ENCODE results near the gene CABP1. TPM values are rescaled to one million over a fixed set of nuclear protein-coding genes. Genes with fewer than 3 reads are reported as not detected.

CABP1 gene
- total RNA-seq, 1 experiment from 2014 or later, result 1.2 TPM

DNA sequence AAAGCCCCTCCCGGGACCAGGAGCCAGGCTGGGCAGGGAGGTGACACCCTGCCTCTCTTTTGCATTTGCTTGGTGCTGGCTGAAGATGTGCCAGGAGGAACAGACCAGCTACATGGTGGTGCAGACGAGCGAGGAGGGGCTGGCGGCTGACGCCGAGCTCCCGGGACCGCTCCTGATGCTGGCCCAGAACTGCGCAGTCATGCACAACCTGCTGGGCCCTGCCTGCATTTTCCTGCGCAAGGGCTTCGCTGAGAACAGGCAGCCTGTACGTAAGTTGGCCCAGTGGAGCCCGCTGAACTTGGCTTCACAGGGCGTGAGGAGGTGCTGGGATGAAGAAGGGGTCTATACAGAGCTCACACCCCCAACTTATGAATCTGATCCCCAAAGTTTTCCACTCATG lies 15.6 kb downstream of the CABP1 start:
- CTCF ChIA-PET, result no interaction called here
- no peaks in the 10 kb centered on the region for H3K27me3 ChIP-seq (replicated peaks; ENCODE audit: insufficient read depth, low read depth, low read length, poor library complexity)
- intact Hi-C loops (cut with micrococcal nuclease; ENCODE audit: unreplicated experiment), result no loop called here
- H3K27ac ChIP-seq (ENCODE audit: low read depth, low read length, poor library complexity, severe bottlenecking), result no peak overlapping the region
- no peaks in the 10 kb centered on the region for H3K36me3 ChIP-seq (ENCODE audit: insufficient read depth, low read length, poor library complexity, severe bottlenecking)
- peaks cover 10% of the 10 kb centered on the region for H3K4me1 ChIP-seq (ENCODE audit: insufficient read depth, low read length, poor library complexity, severe bottlenecking)
- POLR2A ChIA-PET (ENCODE audit: low non-redundant PET), result no interaction called here
- no peak for DNase-seq (ENCODE audit: low spot score)
- H3K4me3 ChIP-seq (ENCODE audit: low read depth, low read length, poor library complexity, severe bottlenecking), result no peak overlapping the region
- TF ChIP-seq CTCF (conservative IDR thresholded peaks at IDR 0.05; ENCODE audit: low read depth, low read length), result no peak
- no peak for TF ChIP-seq EZH2 (IDR thresholded peaks at IDR 0.05; ENCODE audit: borderline replicate concordance, low read depth, low read length, poor library complexity, severe bottlenecking)
- H3K9me3 ChIP-seq (ENCODE audit: low read depth, low read length, poor library complexity, severe bottlenecking), result no peaks in the 10 kb centered on the region
- no TSS peak for BruUV-seq (replicated peaks)

DNA sequence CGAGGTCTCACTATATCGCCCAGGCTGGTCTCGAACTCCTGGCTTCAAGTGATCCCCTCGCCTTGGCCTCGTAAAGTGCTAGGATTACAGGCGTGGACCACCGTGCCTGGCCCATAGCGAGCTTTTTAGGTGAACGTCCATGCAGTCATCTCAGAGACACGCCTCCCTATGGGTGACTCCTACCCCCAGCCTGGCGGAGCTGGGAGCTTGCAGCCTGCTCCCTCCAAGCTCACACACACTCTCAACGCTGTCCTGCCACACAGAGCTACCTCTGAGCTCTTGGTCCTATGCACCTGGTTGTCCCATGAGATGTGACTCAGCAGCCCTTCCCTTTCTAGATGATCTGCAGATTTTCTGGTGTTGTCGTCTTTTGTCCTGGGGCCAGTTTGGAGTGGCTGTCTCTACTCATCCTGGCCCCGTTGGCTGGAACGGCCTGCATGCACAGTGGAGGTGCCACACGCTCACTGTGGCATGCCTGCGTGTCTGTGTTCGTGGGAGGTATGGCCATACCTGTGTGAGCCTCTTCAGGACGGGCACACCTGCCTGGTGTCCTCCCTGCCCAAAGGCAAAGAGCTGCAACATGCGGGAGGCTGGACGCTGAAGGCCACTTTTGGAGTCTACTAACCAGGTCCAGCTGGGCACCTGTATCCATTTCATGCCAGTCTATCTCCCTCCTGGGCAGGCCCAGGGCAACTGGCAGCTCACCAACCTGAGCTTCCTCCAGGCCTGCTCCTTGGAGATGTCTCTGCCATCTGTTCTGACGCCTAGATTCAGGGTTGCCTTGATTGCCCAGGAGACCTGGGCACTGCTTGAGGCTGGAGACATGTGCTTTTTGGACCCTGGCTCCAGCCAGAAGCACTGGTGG lies 18.1 kb downstream of the CABP1 start:
- CTCF ChIA-PET, result interaction anchor here (2.6 kb wide), 1 partner anchor 9 kb away, joined by 11 read pairs; no protein-coding TSS in a partner anchor
- TF ChIP-seq CTCF (conservative IDR thresholded peaks at IDR 0.05; ENCODE audit: low read depth, low read length) (no peak), EZH2 (IDR thresholded peaks at IDR 0.05; ENCODE audit: borderline replicate concordance, low read depth, low read length, poor library complexity, severe bottlenecking) (no peak)

GRCh38 chr12:120659151-120659525 lies 18.7 kb downstream of the CABP1 start:
- H3K4me1 ChIP-seq (ENCODE audit: insufficient read depth, low read length, poor library complexity, severe bottlenecking), result no peaks in the 10 kb centered on the region
- intact Hi-C loops (cut with micrococcal nuclease; ENCODE audit: unreplicated experiment), result no loop called here
- H3K27ac ChIP-seq (ENCODE audit: low read depth, low read length, poor library complexity, severe bottlenecking), result no peak overlapping the region
- POLR2A ChIA-PET (ENCODE audit: low non-redundant PET), result no interaction called here
- DNase-seq (ENCODE audit: low spot score), result no peak
- H3K27me3 ChIP-seq (replicated peaks; ENCODE audit: insufficient read depth, low read depth, low read length, poor library complexity), result no peaks in the 10 kb centered on the region
- BruUV-seq (replicated peaks), result no TSS peak
- CTCF ChIA-PET, result interaction anchor here (2.6 kb wide), 1 partner anchor 10 kb away, joined by 11 read pairs; no protein-coding TSS in a partner anchor
- no peaks in the 10 kb centered on the region for H3K36me3 ChIP-seq (ENCODE audit: insufficient read depth, low read length, poor library complexity, severe bottlenecking)
- H3K4me3 ChIP-seq (ENCODE audit: low read depth, low read length, poor library complexity, severe bottlenecking), result no peak overlapping the region
- H3K9me3 ChIP-seq (ENCODE audit: low read depth, low read length, poor library complexity, severe bottlenecking), result no peaks in the 10 kb centered on the region
- no peak for TF ChIP-seq CTCF (conservative IDR thresholded peaks at IDR 0.05; ENCODE audit: low read depth, low read length)
- no peak for TF ChIP-seq EZH2 (IDR thresholded peaks at IDR 0.05; ENCODE audit: borderline replicate concordance, low read depth, low read length, poor library complexity, severe bottlenecking)

More for the DNA sequence above, 18.1 kb downstream of the CABP1 start:
- H3K9me3 ChIP-seq (ENCODE audit: low read depth, low read length, poor library complexity, severe bottlenecking), result no peaks in the 10 kb centered on the region
- no peaks in the 10 kb centered on the region for H3K4me1 ChIP-seq (ENCODE audit: insufficient read depth, low read length, poor library complexity, severe bottlenecking)
- intact Hi-C loops (cut with micrococcal nuclease; ENCODE audit: unreplicated experiment), result no loop called here
- H3K27ac ChIP-seq (ENCODE audit: low read depth, low read length, poor library complexity, severe bottlenecking), result no peak overlapping the region
- no peaks in the 10 kb centered on the region for H3K36me3 ChIP-seq (ENCODE audit: insufficient read depth, low read length, poor library complexity, severe bottlenecking)
- DNase-seq (ENCODE audit: low spot score), result no peak
- H3K4me3 ChIP-seq (ENCODE audit: low read depth, low read length, poor library complexity, severe bottlenecking), result no peak overlapping the region
- POLR2A ChIA-PET (ENCODE audit: low non-redundant PET), result no interaction called here
- no peaks in the 10 kb centered on the region for H3K27me3 ChIP-seq (replicated peaks; ENCODE audit: insufficient read depth, low read depth, low read length, poor library complexity)
- BruUV-seq (replicated peaks), result no TSS peak

All from A673 (cell line).